GM21526 (cell line): ENCODE data around the gene KRT38.

Source experiments
- ATAC-seq: cut with Tn5 transposase; IDR thresholded peaks from one replicate; pipeline ENCODE4 v1.9.1; 2021; ENCODE audit warnings: moderate library complexity; ENCODE audit not compliant: unreplicated experiment, low FRiP score

KRT38 gene

DNA sequence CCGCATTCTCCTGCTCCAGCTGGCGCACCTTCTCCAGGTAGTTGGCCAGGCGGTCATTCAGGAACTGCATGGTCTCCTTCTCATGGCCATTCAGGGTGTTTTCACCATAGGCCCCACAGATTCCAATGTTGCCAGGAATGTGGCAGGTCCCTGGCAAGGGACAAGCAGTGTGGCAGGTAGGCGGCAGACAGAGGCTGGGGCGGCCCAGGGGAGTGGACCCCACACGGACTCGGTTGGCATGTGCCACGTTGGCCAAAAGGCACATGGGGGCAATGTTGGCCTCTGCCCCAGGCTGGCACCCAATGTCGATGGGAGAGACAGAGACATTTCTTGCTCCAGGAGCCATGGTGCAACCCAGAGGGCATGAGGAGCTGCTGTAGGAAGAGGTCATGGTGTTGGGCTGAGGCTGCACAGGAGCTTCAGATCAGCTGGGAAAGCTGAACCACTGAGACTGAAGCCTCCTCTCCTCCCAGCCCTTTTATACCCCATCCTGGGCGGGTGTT, at the start of gene KRT38:
Gene KRT38 (minus strand): TSS at position 453 of the 503 bp plus-strand sequence. CDS start 62 bp downstream, at position 391.
- ATAC-seq, result no peak

GRCh38 chr17:41489531-41489930, 48.7 kb upstream of the KRT38 start, which contains the start of gene KRT36:
Gene KRT36, minus strand, starts transcription at chr17:41489910. Its CDS starts 46 bp downstream, at chr17:41489864.
- ATAC-seq, result no peak

- no peak for ATAC-seq
Measured at GRCh38 chr17:41486809-41487530, 46.2 kb upstream of the KRT38 start.

DNA sequence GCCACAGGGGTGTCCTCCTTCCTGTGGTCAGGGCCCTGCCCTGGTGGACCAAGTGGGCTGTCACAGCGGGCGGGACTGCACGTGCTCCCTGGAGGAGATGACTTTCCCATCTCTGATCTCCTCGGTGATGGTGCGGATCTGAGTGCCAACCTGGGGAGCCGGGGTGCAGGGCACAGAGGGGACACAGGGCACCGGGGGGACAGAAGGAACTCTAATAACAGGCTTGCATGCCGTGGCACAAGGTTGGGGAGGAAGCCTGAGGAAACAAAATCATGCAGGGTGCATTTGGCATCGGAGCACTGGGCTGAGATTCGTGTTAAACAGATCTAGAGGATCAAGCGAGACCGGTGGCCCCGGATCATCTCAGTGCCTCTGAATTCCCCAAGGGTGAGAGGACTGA, 45.5 kb upstream of the KRT38 start:
- ATAC-seq, result no peak

DNA sequence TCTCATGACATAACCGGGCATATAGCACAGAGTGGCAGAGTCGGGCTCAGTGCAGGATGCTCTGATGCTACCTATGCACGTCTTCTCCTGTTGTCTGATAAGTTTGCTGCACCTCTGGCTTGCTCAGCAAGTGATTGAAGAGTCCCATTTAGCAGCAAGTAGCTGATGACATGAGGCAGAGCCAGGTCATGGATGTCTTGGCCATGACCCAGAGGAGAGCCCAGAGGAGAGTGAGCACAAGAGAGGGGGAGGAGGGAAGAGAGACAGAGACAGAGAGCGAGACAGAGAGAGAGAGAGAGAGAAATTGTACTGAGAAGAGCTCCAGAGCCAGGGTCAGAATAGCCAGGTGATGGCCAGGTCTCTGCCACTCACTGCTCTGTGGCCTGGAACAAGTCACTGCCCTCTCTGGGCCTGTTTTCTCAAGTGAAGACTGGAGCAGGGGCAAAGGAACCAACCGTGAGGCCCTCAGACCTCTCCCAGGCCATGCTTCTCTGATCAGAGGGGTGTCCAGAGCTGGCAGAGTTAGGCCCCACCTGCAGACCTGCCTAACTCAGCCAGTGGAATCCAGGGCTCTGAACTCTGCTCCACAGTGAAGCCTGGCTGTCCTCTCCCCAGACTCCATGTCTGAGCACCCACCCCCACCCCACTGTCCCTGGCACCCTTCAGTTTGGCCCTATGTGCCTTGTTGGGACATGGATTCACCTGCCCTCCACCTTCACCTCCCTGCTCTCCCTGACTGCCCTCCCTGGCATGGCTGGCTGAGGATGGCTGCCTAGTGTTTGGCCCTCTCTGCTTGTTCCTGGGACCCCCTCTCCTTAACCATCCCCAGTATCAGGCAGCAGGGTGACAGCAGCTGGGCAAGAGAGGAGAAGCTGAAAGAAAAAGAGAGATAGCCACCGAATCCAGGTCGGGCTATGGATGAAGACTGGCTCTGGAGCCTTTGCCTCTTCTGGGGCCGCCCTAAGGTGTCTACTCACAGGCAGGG, 44.4 kb upstream of the KRT38 start:
- no peak for ATAC-seq

- no peak for ATAC-seq
Measured at GRCh38 chr17:41483991-41484826, 43.4 kb upstream of the KRT38 start.

GRCh38 chr17:41483531-41483930, 42.7 kb upstream of the KRT38 start:
- ATAC-seq, result no peak

- no peak for ATAC-seq
Measured at GRCh38 chr17:41481036-41481435, 40.3 kb upstream of the KRT38 start, which contains the start of gene KRT35. Gene KRT35, minus strand, starts transcription at chr17:41481151. Its CDS starts 54 bp downstream, at chr17:41481097.

GRCh38 chr17:41480581-41480980, 39.8 kb upstream of the KRT38 start:
- ATAC-seq, result no peak

DNA sequence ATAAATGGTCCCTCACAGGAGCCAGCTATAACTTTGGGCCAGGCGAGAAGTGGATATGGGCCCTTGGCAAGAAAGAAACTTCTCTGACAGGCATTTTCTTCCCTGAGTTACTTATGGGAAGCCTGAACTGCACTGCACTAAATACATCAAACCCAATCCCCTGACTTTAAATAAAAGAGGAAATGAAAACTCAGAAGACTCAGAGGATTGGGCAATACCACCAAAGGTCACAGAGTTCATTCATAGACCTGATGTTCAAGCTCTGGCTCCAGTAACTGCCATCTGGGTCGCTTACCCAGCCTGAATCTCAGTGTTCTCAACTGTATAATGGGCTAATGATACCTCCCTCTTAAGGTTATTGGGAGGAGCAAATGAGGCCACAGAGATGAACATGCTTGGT, 39.4 kb upstream of the KRT38 start:
- ATAC-seq, result no peak

DNA sequence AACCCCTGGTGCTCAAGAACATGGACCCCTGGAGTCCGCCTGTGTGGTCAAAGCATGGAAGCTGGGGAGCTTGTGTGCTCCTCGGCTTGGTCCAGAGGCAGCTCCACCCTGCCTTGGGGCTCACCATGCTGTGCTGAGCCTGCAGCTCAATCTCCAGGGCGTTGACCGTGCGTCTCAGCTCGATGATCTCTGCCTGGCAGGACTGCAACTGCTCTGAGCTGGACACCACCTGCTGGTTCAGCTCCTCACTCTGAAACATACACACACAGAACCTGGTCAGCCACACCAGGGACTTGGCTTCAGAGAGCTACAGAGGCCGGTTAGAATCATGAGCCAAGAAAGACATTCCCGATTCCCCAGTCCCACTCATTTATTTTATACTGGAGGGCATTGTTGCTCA, 37.5 kb upstream of the KRT38 start:
- no peak for ATAC-seq

DNA sequence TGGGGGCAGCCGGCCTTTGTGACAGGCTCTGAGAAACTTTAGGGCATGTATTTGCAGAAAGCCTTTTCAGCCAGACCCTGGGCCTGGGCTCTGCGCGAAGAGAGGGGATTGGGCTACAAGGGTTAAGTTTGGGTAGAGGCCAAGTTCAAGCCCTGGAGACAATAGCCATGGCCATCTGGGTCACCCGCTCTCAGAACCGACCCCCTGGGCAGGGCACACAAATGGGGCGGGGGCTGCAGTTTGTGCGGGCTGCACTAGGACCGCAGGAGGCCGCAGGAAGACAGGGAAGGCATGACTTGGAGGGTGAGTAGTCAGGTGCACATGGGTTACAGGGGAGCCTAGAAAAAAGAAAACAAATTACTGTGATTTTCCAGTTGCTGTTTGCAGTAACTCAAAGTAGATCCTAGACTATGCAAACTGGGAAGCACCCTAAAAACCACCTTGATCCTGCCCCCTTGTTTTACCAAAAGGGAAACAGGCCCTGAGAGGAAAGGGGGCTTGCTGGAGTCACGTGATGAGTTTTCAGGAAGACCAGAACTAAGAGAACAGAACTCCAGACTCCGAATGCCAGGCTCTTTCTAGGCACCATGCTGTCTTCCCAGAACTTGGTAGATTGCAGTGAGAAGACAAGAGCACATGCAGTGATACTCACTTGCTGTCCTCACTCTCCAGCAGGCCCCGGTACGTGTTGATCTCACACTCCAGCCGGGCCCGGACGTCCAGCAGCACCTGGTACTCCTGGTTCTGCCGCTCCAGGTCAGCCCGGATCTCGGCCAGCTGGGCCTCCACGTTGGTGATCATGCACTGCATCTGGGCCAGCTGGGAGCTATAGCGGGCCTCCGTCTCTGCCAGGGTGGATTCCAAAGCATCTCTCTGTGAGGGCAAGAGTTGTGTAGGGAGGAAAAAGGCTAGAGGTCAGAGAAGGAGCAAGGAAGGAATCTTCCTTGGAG, 36.4 kb upstream of the KRT38 start:
- no peak for ATAC-seq

DNA sequence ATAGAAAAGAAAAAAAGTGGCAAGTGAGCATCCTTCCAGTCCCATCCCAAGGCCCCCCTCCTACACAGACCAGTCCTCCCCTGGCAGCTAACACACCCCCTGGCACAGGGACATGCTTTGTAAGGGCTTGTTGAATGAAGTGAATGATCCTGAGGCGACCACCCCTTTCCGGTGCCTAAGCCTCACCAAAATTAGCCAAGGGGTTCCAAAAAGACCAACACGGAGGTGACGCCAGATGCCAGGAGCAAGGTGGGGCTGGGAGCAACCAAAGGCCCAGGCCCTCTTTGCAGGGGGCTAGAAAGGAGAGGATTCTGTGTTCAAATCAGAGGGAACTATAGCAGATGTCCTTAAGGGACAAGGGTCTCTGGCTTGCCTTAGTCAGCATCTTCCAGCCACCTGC, 34.6 kb upstream of the KRT38 start:
- ATAC-seq, result no peak

DNA sequence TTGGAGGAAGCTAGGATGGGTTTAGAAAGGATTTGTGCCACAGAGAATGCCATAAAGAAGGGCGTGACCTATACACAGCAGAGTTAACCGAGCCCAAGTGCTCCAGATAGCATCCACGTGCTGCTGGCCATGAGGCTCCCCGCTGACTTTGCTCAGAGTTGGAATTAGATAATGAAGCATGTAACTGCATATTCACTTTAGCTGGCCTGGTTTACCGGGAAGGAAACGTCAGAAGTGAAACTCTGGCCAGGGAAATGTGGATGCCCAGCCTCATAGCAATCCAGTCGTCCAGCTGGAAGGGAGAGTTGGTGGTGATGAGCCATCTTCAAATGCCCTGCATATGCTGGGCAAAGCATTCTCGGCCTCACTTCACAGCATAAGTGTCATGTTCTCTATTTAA, 34.1 kb upstream of the KRT38 start:
- no peak for ATAC-seq

- ATAC-seq, result no peak
Measured at GRCh38 chr17:41468346-41468745, 27.6 kb upstream of the KRT38 start.

GRCh38 chr17:41467561-41467960, 26.8 kb upstream of the KRT38 start:
- ATAC-seq, result no peak

- ATAC-seq, result no peak
Measured at GRCh38 chr17:41466988-41467387, 26.2 kb upstream of the KRT38 start, which contains the start of gene KRT32. Gene KRT32, minus strand, starts transcription at chr17:41467386. Its CDS starts 61 bp downstream, at chr17:41467325.

- ATAC-seq, result no peak
Measured at GRCh38 chr17:41464682-41465081, 23.9 kb upstream of the KRT38 start.

GRCh38 chr17:41464173-41464572, 23.4 kb upstream of the KRT38 start:
- ATAC-seq, result no peak
